A549 (cell line): Measurements from ENCODE around the gene MRPS16. TPM values are rescaled to one million over a fixed set of nuclear protein-coding genes. Genes with fewer than 3 reads are reported as not detected.

Source experiments
- ATAC-seq, 2 experiments: fragments of 200-7000 bp in 1 of 2; fragments of >200 bp in 1 of 2; cut with Nextera tagmentation in 1 of 2; cut with Tn5 transposase in 1 of 2; 3 replicates each; pipeline versions ENCODE4 v1.8.0 to v1.9.1; 2018 to 2020; ENCODE audit warnings: mild to moderate bottlenecking in 1 of 2, moderate library complexity in 1 of 2
- CTCF ChIA-PET: fragments of 300-600 bp; sonication (Branson Sonifier 250); formaldehyde crosslinking; extraction: SDS; loops from one replicate; lab custom pipeline; 2021; ENCODE audit warnings: antibody characterized with exemption, inconsistent platforms; lab: Yijun Ruan, JAX
- POLR2A ChIA-PET: fragments of 350-600 bp; formaldehyde crosslinking; extraction: SDS; loops from one replicate; lab custom pipeline; 2021; ENCODE audit warnings: antibody characterized with exemption, inconsistent platforms; lab: Yijun Ruan, JAX
- DNase-seq, 2 experiments: peaks; one replicate each; pipeline versions ENCODE4 v3.0.0 to v3.0.0-alpha.2; 2011 to 2016; ENCODE audit warnings: low read depth in 1 of 2, low spot score in 1 of 2
- FAIRE-seq: peaks from 2 replicates; lab custom pipeline; 2011; peaks lifted over from hg19 to GRCh38; lab: Jason Lieb, UNC
- H3K27ac ChIP-seq, 2 experiments: fragments of >200 bp; sonication (Bioruptor Twin); formaldehyde crosslinking; 3 replicates each; pipeline ENCODE4 v1.5.1; 2016 to 2017
- H3K4me1 ChIP-seq: fragments of >200 bp; sonication (Bioruptor Twin); formaldehyde crosslinking; 3 replicates; pipeline ENCODE4 v1.6.1; 2016
- H3K4me2 ChIP-seq: fragments of >200 bp; sonication (Bioruptor Twin); formaldehyde crosslinking; 3 replicates; pipeline ENCODE4 v1.6.1; 2016
- H3K4me3 ChIP-seq: fragments of >200 bp; sonication (Bioruptor Twin); formaldehyde crosslinking; 3 replicates; pipeline ENCODE4 v1.5.1; 2016
- H3K9me3 ChIP-seq: fragments of >200 bp; sonication (Bioruptor Twin); formaldehyde crosslinking; 3 replicates; pipeline ENCODE4 v1.6.1; 2016
- ATOH8 ChIP-seq: fragments of 250-450 bp; sonication (Bioruptor Pico); IDR thresholded peaks from 2 replicates; pipeline ENCODE4 v1.5.0; 2020; ENCODE audit warnings: low read depth, mild to moderate bottlenecking, moderate library complexity
- BHLHE40 ChIP-seq: IDR thresholded peaks from 2 replicates; pipeline ENCODE4 v1.6.1; 2012; ENCODE audit warnings: low read depth, low read length, inconsistent platforms
- CBX8 ChIP-seq: fragments of 200-600 bp; sonication (generic); IDR thresholded peaks from 2 replicates; pipeline ENCODE4 v1.6.1; 2016
- CHD4 ChIP-seq: fragments of 200-600 bp; sonication (generic); IDR thresholded peaks from 2 replicates; pipeline ENCODE4 v1.6.1; 2016; ENCODE audit warnings: antibody characterized with exemption, mild to moderate bottlenecking, borderline replicate concordance
- E2F6 ChIP-seq: IDR thresholded peaks from 2 replicates; pipeline ENCODE4 v1.6.1; 2012; ENCODE audit warnings: low read depth, borderline replicate concordance
- EHF ChIP-seq: fragments of 250-450 bp; sonication (Bioruptor Pico); IDR thresholded peaks from 2 replicates; pipeline ENCODE4 v1.5.0; 2020; ENCODE audit warnings: mild to moderate bottlenecking
- ESRRA ChIP-seq: fragments of 150-350 bp; IDR thresholded peaks from 2 replicates; pipeline ENCODE4 v1.6.1; 2014; ENCODE audit warnings: mild to moderate bottlenecking, low read length, borderline replicate concordance
- FOSB ChIP-seq: fragments of 250-450 bp; sonication (Bioruptor Pico); IDR thresholded peaks from 2 replicates; pipeline ENCODE4 v1.5.0; 2020; ENCODE audit warnings: mild to moderate bottlenecking, moderate library complexity
- FOXS1 ChIP-seq: fragments of 250-450 bp; sonication (Bioruptor Pico); IDR thresholded peaks from 2 replicates; pipeline ENCODE4 v1.5.0; 2020; ENCODE audit warnings: mild to moderate bottlenecking, moderate library complexity
- GATA3 ChIP-seq: IDR thresholded peaks from 2 replicates; pipeline ENCODE4 v1.6.1; 2012; ENCODE audit warnings: borderline replicate concordance
- HDAC2 ChIP-seq: fragments of 200-600 bp; sonication (generic); IDR thresholded peaks from 2 replicates; pipeline ENCODE4 v1.6.1; 2016
- HEYL ChIP-seq: fragments of 250-450 bp; sonication (Bioruptor Pico); IDR thresholded peaks from 2 replicates; pipeline ENCODE4 v1.8.0; 2021; ENCODE audit warnings: mild to moderate bottlenecking, moderate library complexity
- HMGXB4 ChIP-seq: fragments of 250-450 bp; sonication (Bioruptor Pico); IDR thresholded peaks from 2 replicates; pipeline ENCODE4 v1.5.0; 2021; ENCODE audit warnings: mild to moderate bottlenecking, moderate library complexity, borderline replicate concordance
- HOXA7 ChIP-seq: fragments of 250-450 bp; sonication (Bioruptor Pico); IDR thresholded peaks from 2 replicates; pipeline ENCODE4 v1.5.0; 2020; ENCODE audit warnings: mild to moderate bottlenecking, moderate library complexity
- JUN ChIP-seq, 2 experiments: fragments of >200 bp; sonication (Bioruptor Twin); formaldehyde crosslinking; IDR thresholded peaks; 2 replicates in 1 of 2; 3 replicates in 1 of 2; pipeline ENCODE4 v1.6.1; 2016 to 2017
- JUNB ChIP-seq: fragments of >200 bp; sonication (Bioruptor Twin); formaldehyde crosslinking; IDR thresholded peaks from 2 replicates; pipeline ENCODE4 v1.6.1; 2016
- KDM5A ChIP-seq: fragments of 200-600 bp; sonication (generic); IDR thresholded peaks from 2 replicates; pipeline ENCODE4 v1.6.1; 2016; ENCODE audit warnings: antibody characterized with exemption, mild to moderate bottlenecking
- MAFK ChIP-seq: fragments of 450-650 bp; IDR thresholded peaks from 2 replicates; pipeline ENCODE4 v1.6.1; 2014; ENCODE audit not compliant: partially characterized antibody
- MAX ChIP-seq: IDR thresholded peaks from 2 replicates; pipeline ENCODE4 v1.6.1; 2012
- MAZ ChIP-seq: fragments of 150-350 bp; IDR thresholded peaks from 2 replicates; pipeline ENCODE4 v1.6.1; 2014; ENCODE audit warnings: antibody characterized with exemption, low read depth, low read length, borderline replicate concordance
- MYC ChIP-seq: IDR thresholded peaks from 2 replicates; pipeline ENCODE4 v1.6.1; 2012; ENCODE audit warnings: mild to moderate bottlenecking, inconsistent platforms, low read length, improper control_type of control experiment, borderline replicate concordance
- NFE2L2 ChIP-seq: fragments of 150-350 bp; conservative IDR thresholded peaks from 2 replicates; pipeline ENCODE4 v1.6.1; 2014; ENCODE audit warnings: low read length
- NPAS2 ChIP-seq: fragments of 250-450 bp; sonication (Bioruptor Pico); IDR thresholded peaks from 2 replicates; pipeline ENCODE4 v1.8.0; 2022; ENCODE audit warnings: mild to moderate bottlenecking, moderate library complexity, borderline replicate concordance
- NR3C1 ChIP-seq: fragments of >200 bp; sonication (Bioruptor Twin); formaldehyde crosslinking; IDR thresholded peaks from 3 replicates; pipeline ENCODE4 v1.6.1; 2017
- PHF8 ChIP-seq: fragments of 200-600 bp; sonication (generic); IDR thresholded peaks from 2 replicates; pipeline ENCODE4 v1.6.1; 2016; ENCODE audit warnings: low read depth, mild to moderate bottlenecking, antibody characterized with exemption, moderate library complexity, borderline replicate concordance
- POLR2A ChIP-seq: IDR thresholded peaks from 2 replicates; pipeline ENCODE4 v1.6.1; 2012; ENCODE audit warnings: mild to moderate bottlenecking, low read length
- RARB ChIP-seq: fragments of 250-450 bp; sonication (Bioruptor Pico); IDR thresholded peaks from 2 replicates; pipeline ENCODE4 v1.8.0; 2021; ENCODE audit warnings: mild to moderate bottlenecking, moderate library complexity
- REST ChIP-seq: fragments of 200-600 bp; sonication (generic); IDR thresholded peaks from 2 replicates; pipeline ENCODE4 v1.6.1; 2016; ENCODE audit warnings: antibody characterized with exemption, mild to moderate bottlenecking, moderate library complexity
- SREBF2 ChIP-seq: fragments of 450-650 bp; IDR thresholded peaks from 2 replicates; pipeline ENCODE4 v1.6.1; 2014; ENCODE audit warnings: mild to moderate bottlenecking, moderate library complexity
- TP53 ChIP-seq: fragments of 250-450 bp; sonication (Bioruptor Pico); IDR thresholded peaks from 2 replicates; pipeline ENCODE4 v1.5.0; 2021; ENCODE audit warnings: mild to moderate bottlenecking, moderate library complexity
- ZSCAN20 ChIP-seq: fragments of 250-450 bp; sonication (Bioruptor Pico); IDR thresholded peaks from 2 replicates; pipeline ENCODE4 v1.8.0; 2022; ENCODE audit warnings: mild to moderate bottlenecking, moderate library complexity
- WGBS: methylation state at CpG from one replicate; pipeline ENCODE4 v1.1.6; 2017; ENCODE audit errors: missing lambda C conversion rate; 5-methylcytosine and 5-hydroxymethylcytosine counted together
- polyA plus RNA-seq, 4 experiments: library from polyadenylated mRNA; depleted of rRNA in 3 of 4; stranded (reverse); fragments of >200 nt; fragmentation: RNase III in 1 of 4; extraction: RNeasy Plus Mini Kit Qiagen cat#74134 plus additional on column Dnase treatment in 1 of 4; gene quantifications; 2 replicates in 3 of 4; 3 replicates in 1 of 4; pipeline ENCODE4 v1.2.3, GENCODE V29; 2011 to 2017

MRPS16 gene
- polyA plus RNA-seq, 2 of the 4 experiments (the other 2 are of a cell fraction) = 132 to 160 TPM

GRCh38 chr10:73226663-73227062 is 25.8 kb downstream of the MRPS16 start:
- FAIRE-seq = no peak
- CTCF ChIA-PET = interaction anchor here (0.6 to 1.7 kb wide), 2 partner anchors 25 to 81 kb away, joined by 3 to 5 read pairs; no protein-coding TSS in a partner anchor
- no peaks in the 10 kb centered on the region for H3K9me3 ChIP-seq
- no peak for TF ChIP-seq ESRRA
- TF ChIP-seq HOXA7 (CRISPR knock-in tag) = no peak
- no peak for TF ChIP-seq HDAC2
- no peak for TF ChIP-seq NFE2L2
- TF ChIP-seq POLR2A = no peak
- no peak for TF ChIP-seq CBX8
- no peak for TF ChIP-seq KDM5A
- no peak for TF ChIP-seq FOSB (CRISPR knock-in tag)
- TF ChIP-seq JUN (IDR thresholded peaks at IDR 0.05) = no peak
- TF ChIP-seq SREBF2 = no peak
- TF ChIP-seq TP53 (CRISPR knock-in tag) = no peak
- no peak for TF ChIP-seq BHLHE40
- no peak for TF ChIP-seq E2F6
- TF ChIP-seq NPAS2 (CRISPR knock-in tag) = no peak
- TF ChIP-seq NR3C1 = no peak
- no peak for TF ChIP-seq RARB (CRISPR knock-in tag)
- no peak for TF ChIP-seq GATA3
- no peak for TF ChIP-seq JUNB
- no peak for TF ChIP-seq MAZ
- no peak for TF ChIP-seq ATOH8 (CRISPR knock-in tag)
- H3K27ac ChIP-seq = no peak overlapping the region
- DNase-seq = no peak
- POLR2A ChIA-PET = interaction anchor here (1.0 kb wide), 1 partner anchor 20 kb away, joined by 3 read pairs; the partner anchor contains the start of gene DNAJC9
- no peaks in the 10 kb centered on the region for H3K4me1 ChIP-seq
- H3K4me3 ChIP-seq = no peak overlapping the region
- no peak overlapping the region for H3K4me2 ChIP-seq
- ATAC-seq = no peak

GRCh38 chr10:73225518-73225917 is 26.9 kb downstream of the MRPS16 start:
- DNase-seq = no peak
- Histone ChIP-seq H3K4me2 (no peak overlapping the region), H3K27ac (no peak overlapping the region), H3K4me1 (no peaks in the 10 kb centered on the region), H3K4me3 (no peak overlapping the region), H3K9me3 (no peaks in the 10 kb centered on the region)
- ATAC-seq = no peak
- TF ChIP-seq MAX (no peak), POLR2A (no peak), FOXS1 (CRISPR knock-in tag) (no peak), ZSCAN20 (CRISPR knock-in tag) (no peak), EHF (no peak), HEYL (no peak)
- peak; percentile 43 for FAIRE-seq
- ChIA-PET CTCF (interaction anchor here (1.7 kb wide), 1 partner anchor 24 kb away, joined by 3 read pairs; no protein-coding TSS in a partner anchor), POLR2A (interaction anchor here (1.2 kb wide), 1 partner anchor 21 kb away, joined by 5 read pairs; the partner anchor contains the start of gene DNAJC9)

- ChIA-PET POLR2A (no interaction called here), CTCF (no interaction called here)
- 94% methylated on average over 1 of the region's 1 CpG for whole genome bisulfite sequencing
- ATAC-seq = no peak
- Histone ChIP-seq H3K9me3 (no peaks in the 10 kb centered on the region), H3K4me3 (no peak overlapping the region), H3K27ac (no peak overlapping the region), H3K4me1 (no peaks in the 10 kb centered on the region), H3K4me2 (no peak overlapping the region)
- FAIRE-seq = no peak
- no peak for DNase-seq
- TF ChIP-seq MAFK (no peak), HMGXB4 (no peak), NFE2L2 (no peak), SREBF2 (no peak), CHD4 (no peak), MAX (no peak), HEYL (no peak), PHF8 (no peak), REST (no peak), MYC (no peak), KDM5A (no peak), ZSCAN20 (CRISPR knock-in tag) (no peak)
These were observed 31.5 kb downstream of the MRPS16 start for GRCh38 chr10:73220989-73221388.
